Hepatocyte (in vitro differentiated cells): ENCODE results near the gene SLC22A12.

Experiments
- CTCF ChIP-seq: fragments of 200-600 bp; sonication (generic); IDR thresholded peaks from 2 replicates; pipeline ENCODE4 v1.5.1; 2016; ENCODE audit warnings: antibody characterized with exemption, mild to moderate bottlenecking; ENCODE audit not compliant: poor library complexity
- EZH2 ChIP-seq: fragments of 200-600 bp; sonication (generic); IDR thresholded peaks from 2 replicates; pipeline ENCODE4 v1.6.1; 2016; ENCODE audit warnings: antibody characterized with exemption, mild to moderate bottlenecking, borderline replicate concordance

GRCh38 chr11:64611869-64612646 lies 21.0 kb downstream of the SLC22A12 start:
- no peak for TF ChIP-seq CTCF
- TF ChIP-seq EZH2 = no peak
